ENCODE results near the gene CCT8L2. TPM values are rescaled to one million over a fixed set of nuclear protein-coding genes. Genes with fewer than 3 reads are reported as not detected.
"Not testable (repeated sequence)": the region's sequence is repeated elsewhere in the genome, so short reads cannot be mapped to it uniquely, and the experiment has no call there.

The CCT8L2 gene
- total RNA-seq, 2 donors from 2014 or later = not detected

- Mint-ChIP-seq H3K4me3 (no peak overlapping the region), H3K27me3 (no peaks in the 10 kb centered on the region), H3K4me1 (ENCODE audit: low read depth in 2 of 2) (no peaks in the 10 kb centered on the region)
Measured at GRCh38 chr22:16568425-16568758, 24.2 kb downstream of the CCT8L2 start.

GRCh38 chr22:16567617-16568424 is 24.8 kb downstream of the CCT8L2 start:
- H3K9me3 Mint-ChIP-seq; H3K27ac Mint-ChIP-seq; DNase-seq (ENCODE audit: low spot score); H3K36me3 Mint-ChIP-seq; ATAC-seq; H3K4me3 Mint-ChIP-seq; H3K4me1 Mint-ChIP-seq (ENCODE audit: low read depth in 2 of 2); H3K27me3 Mint-ChIP-seq: not testable (repeated sequence)

More at GRCh38 chr22:16568425-16568758, 24.2 kb downstream of the CCT8L2 start:
- Mint-ChIP-seq H3K36me3 (no peaks in the 10 kb centered on the region), H3K27ac (no peak overlapping the region), H3K9me3 (no peaks in the 10 kb centered on the region)
- ATAC-seq = no peak
- no peak for DNase-seq (ENCODE audit: low spot score)

- DNase-seq (ENCODE audit: low spot score); H3K36me3 Mint-ChIP-seq; H3K27me3 Mint-ChIP-seq; H3K4me1 Mint-ChIP-seq (ENCODE audit: low read depth in 2 of 2); H3K4me3 Mint-ChIP-seq; ATAC-seq; H3K27ac Mint-ChIP-seq; H3K9me3 Mint-ChIP-seq: not testable (repeated sequence)
Measured at GRCh38 chr22:16566421-16567151, 26.0 kb downstream of the CCT8L2 start.

- DNase-seq (ENCODE audit: low spot score); H3K36me3 Mint-ChIP-seq; H3K9me3 Mint-ChIP-seq; H3K27ac Mint-ChIP-seq; H3K27me3 Mint-ChIP-seq; ATAC-seq; H3K4me1 Mint-ChIP-seq (ENCODE audit: low read depth in 2 of 2); H3K4me3 Mint-ChIP-seq: not testable (repeated sequence)
Measured at GRCh38 chr22:16565585-16566420, 26.8 kb downstream of the CCT8L2 start.

- not testable (repeated sequence) for ATAC-seq; DNase-seq (ENCODE audit: low spot score); H3K9me3 Mint-ChIP-seq; H3K27ac Mint-ChIP-seq; H3K27me3 Mint-ChIP-seq; H3K4me1 Mint-ChIP-seq (ENCODE audit: low read depth in 2 of 2); H3K36me3 Mint-ChIP-seq; H3K4me3 Mint-ChIP-seq
Measured at GRCh38 chr22:16564837-16565584, 27.6 kb downstream of the CCT8L2 start.

- Mint-ChIP-seq H3K4me1 (ENCODE audit: low read depth in 2 of 2) (no peaks in the 10 kb centered on the region), H3K27me3 (no peaks in the 10 kb centered on the region), H3K27ac (no peak overlapping the region), H3K9me3 (no peaks in the 10 kb centered on the region), H3K36me3 (no peaks in the 10 kb centered on the region), H3K4me3 (no peak overlapping the region)
- ATAC-seq (no peak), DNase-seq (ENCODE audit: low spot score) (no peak)
Measured at GRCh38 chr22:16563555-16564520, 28.8 kb downstream of the CCT8L2 start.

GRCh38 chr22:16562711-16563554 is 29.7 kb downstream of the CCT8L2 start:
- H3K36me3 Mint-ChIP-seq = no peaks in the 10 kb centered on the region
- ATAC-seq = no peak
- H3K4me1 Mint-ChIP-seq (ENCODE audit: low read depth in 2 of 2) = no peaks in the 10 kb centered on the region
- no peaks in the 10 kb centered on the region for H3K9me3 Mint-ChIP-seq
- H3K4me3 Mint-ChIP-seq = no peak overlapping the region
- H3K27me3 Mint-ChIP-seq = no peaks in the 10 kb centered on the region
- no peak overlapping the region for H3K27ac Mint-ChIP-seq
- no peak for DNase-seq (ENCODE audit: low spot score)

- not testable (repeated sequence) for ATAC-seq; H3K27me3 Mint-ChIP-seq; H3K4me3 Mint-ChIP-seq; DNase-seq (ENCODE audit: low spot score); H3K36me3 Mint-ChIP-seq; H3K27ac Mint-ChIP-seq; H3K9me3 Mint-ChIP-seq; H3K4me1 Mint-ChIP-seq (ENCODE audit: low read depth in 2 of 2)
Measured at GRCh38 chr22:16561093-16561658, 31.4 kb downstream of the CCT8L2 start.

- H3K27ac Mint-ChIP-seq; H3K4me3 Mint-ChIP-seq; H3K9me3 Mint-ChIP-seq; H3K36me3 Mint-ChIP-seq; H3K27me3 Mint-ChIP-seq; ATAC-seq; DNase-seq (ENCODE audit: low spot score); H3K4me1 Mint-ChIP-seq (ENCODE audit: low read depth in 2 of 2): not testable (repeated sequence)
Measured at GRCh38 chr22:16560651-16561050, 32.0 kb downstream of the CCT8L2 start.

- H3K4me1 Mint-ChIP-seq (ENCODE audit: low read depth in 2 of 2); ATAC-seq; H3K4me3 Mint-ChIP-seq; H3K27me3 Mint-ChIP-seq; H3K9me3 Mint-ChIP-seq; DNase-seq (ENCODE audit: low spot score); H3K36me3 Mint-ChIP-seq; H3K27ac Mint-ChIP-seq: not testable (repeated sequence)
Measured at GRCh38 chr22:16559996-16560395, 32.6 kb downstream of the CCT8L2 start.

GRCh38 chr22:16559056-16559955 is 33.3 kb downstream of the CCT8L2 start:
- no peak for DNase-seq (ENCODE audit: low spot score)
- peaks cover 4% of the 10 kb centered on the region for H3K36me3 Mint-ChIP-seq
- no peak overlapping the region for H3K4me3 Mint-ChIP-seq
- no peak overlapping the region for H3K27ac Mint-ChIP-seq
- H3K9me3 Mint-ChIP-seq = peaks cover 3% of the 10 kb centered on the region
- H3K4me1 Mint-ChIP-seq (ENCODE audit: low read depth in 2 of 2) = no peaks in the 10 kb centered on the region
- ATAC-seq = no peak
- no peaks in the 10 kb centered on the region for H3K27me3 Mint-ChIP-seq

All from natural killer cell treated with Interleukin-12 subunit alpha and Interleukin-12 subunit beta and Interleukin-15 and Interleukin-18, amount 100 ng/mL, for 72 hours (primary cell).